ENCODE results near the gene DMBX1.

The DMBX1 gene

DNA sequence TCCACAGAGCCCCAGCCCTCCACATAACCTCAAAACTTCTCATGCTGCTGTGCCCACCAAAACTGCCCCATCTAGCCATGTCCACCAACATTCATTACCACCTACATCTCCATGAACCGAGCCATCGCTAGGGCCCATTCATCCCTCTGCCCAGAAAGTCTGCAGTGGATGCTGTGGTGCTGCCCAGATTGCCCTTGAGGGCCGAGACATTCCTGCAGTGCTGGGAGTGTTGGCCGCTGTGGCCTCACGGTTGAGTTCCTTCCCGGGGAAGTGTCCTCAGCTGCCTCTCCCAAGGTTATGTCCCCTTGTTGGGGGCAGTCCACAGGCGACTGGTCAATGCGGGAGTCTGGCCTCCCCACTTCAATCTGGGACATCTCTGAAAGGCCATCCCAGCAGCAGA, 30.3 kb upstream of the DMBX1 start:
- no peak for DNase-seq (ENCODE audit: low read depth)

DNA sequence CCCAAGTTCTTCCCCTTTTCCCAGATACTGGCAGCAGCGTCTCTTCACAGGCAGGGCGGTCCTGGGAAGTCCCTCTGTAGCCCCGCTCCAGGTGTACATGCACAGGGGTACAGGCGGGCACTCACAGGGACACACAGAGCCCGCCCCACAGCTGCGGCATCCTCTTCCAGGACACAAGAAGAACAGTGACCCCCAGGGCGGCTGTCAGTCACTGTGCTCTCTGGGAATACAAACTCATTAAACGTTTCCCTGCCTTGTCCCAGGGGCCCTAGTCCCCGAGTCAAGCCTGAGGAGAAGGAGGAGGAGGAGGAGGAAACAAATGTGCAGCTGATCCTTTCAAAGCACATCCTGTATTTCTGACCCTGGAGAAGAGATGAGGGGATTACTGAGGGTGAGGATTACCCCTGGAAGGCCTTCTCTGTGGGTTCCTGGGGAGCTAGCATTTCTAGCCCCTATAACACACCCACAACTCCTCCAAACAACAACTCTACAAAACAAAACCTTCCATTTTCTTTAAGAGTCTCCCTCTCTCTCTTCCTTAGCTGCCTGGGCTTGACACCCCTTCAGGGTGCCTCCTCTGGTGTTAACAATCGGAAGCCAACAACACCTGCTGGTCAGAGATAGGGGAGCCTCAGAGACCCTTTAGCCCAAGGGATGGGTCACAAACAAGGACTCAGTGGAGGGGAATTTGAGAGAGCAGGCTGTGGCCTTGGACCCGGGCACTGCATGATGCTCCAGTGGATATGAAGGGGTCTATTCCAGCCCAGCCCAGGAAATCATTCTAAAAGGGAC, 28.4 kb upstream of the DMBX1 start:
- no peak for DNase-seq (ENCODE audit: low read depth)

DNA sequence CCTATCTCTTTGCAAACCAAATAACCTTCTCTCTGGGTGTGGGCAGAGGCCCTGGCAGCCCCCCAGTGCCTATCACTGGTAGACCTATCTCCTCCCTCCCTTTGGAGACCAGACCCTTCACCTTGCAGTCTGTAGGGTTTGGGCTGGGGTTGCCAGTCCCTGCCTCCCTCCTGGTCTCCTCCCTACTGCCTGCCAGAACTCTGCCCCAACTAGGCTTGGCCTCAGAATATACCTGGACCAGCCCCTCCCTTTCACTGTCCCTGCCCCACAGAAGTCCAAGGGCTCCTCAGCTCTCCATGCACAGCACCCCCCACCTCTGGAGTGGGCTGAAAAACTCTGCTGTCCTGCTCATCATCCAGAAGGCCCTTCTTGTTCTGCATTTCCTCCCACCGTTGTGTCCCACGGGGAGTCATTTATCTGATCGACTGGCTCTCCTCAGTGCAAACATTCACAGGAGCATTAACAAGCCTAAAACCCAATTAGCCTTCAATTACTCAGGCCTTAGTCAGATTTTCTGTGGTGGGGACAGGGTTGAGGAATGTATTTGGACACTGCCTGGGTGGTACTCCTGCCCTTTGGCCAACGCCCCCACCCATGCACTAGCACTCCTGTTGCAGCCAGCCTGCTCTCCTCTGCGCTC, 27.7 kb upstream of the DMBX1 start:
- DNase-seq (ENCODE audit: low read depth): peak; percentile 28

DNA sequence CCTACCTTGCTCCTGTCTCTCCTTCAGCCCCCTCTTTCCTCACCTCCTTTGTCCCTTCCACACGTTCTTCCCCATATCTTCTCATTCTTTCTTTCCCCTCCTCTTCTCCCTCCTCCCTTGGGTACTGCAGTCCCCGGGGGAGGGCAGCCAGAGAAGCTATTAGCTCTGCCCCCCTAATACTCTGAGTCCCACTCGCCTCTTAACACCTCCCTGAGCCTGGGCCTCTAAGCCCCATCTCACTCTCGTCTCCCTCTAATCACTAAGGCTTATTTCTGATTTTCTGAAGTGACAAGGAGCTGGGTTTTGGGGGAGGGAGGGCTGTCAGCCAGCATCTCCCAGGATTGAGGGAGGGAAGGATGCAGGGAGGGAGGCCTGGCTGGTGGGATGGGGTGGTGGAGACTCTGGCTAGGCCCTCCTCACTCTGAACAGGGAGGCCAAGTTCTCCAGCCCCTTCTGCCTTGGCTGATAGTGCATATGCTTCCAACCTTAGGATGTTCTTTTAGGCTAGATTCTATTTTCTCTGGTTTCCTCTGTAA, 25.6 kb upstream of the DMBX1 start:
- no peak for DNase-seq (ENCODE audit: low read depth)

DNA sequence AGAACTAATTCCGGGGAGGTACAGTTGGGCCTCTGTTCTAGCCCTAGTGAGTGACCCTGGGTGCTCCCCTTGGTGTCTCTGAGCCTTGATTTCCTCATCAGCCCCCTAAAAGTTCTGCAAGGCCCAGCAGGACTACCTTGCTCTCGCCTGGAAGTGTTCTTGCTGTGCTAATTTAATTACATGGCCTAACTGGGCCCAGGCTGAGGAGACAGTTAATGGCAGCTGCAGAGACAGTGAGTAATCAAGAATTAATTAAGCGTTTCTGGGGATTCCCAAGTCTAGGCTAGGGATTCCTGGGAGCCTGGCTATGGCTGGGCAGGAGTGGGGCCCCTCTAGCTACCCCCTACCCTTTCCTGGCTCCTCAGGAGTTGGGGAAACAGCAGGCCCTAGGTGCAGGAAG, 24.7 kb upstream of the DMBX1 start:
- DNase-seq (ENCODE audit: low read depth): no peak

DNA sequence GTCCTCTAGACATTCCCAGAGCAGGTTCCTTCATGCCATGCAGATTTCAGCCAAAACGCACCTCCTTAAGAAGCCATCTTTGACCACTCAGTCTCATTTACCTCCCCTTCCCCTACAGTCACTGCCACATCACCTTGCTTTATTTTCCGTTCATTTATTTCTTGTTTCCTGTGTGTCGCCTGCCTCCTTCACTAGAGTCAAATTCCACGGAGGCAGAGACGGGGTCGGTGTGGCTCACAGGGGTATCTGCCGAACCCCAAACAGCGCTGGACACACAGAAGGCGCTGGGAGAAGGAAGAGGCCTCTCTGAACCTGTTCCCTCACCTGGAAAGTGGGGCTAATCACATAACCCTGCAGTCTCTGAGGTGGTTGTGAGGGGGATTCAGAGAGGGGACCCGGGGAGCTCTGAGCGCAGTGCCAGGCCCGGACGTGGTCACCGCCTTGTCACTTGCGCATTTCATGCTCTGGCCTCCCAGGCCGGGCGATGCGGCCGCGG, 23.6 kb upstream of the DMBX1 start:
- DNase-seq (ENCODE audit: low read depth): no peak

DNA sequence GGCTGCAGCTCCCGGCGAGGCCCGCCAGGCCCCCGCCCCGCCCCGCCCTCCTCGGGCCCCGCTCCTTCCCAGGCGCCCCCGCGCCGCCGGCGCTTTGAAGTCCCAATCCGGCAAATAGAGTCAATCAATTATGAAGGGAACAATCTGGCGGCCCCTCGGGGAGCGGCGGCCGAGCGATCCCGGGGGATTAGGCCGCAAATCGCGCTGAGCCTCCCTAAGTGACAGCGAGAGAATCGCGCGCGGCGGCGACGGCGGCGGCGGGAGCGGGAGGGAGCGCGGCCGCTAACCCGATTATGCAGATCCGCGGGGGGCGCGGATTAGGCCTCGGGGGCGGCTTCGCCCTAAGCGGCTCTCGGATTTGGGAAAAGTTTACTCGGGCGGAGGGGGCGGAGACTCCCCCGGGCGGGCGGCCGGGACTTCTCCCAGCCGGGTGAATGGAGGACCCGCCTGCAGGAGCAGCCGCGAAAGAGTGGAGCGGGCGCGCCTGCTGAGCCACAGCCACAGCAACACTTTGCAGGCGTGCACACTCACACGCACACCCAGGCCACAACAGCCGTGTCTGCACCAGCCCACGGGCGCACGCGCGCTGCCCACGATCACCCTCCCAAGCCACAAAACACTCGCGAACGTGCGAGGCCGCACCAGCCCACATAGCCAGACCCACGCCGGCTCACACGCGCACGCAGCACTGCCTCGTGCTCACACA, 23.0 kb upstream of the DMBX1 start:
- peak; percentile 31 for DNase-seq (ENCODE audit: low read depth)

DNA sequence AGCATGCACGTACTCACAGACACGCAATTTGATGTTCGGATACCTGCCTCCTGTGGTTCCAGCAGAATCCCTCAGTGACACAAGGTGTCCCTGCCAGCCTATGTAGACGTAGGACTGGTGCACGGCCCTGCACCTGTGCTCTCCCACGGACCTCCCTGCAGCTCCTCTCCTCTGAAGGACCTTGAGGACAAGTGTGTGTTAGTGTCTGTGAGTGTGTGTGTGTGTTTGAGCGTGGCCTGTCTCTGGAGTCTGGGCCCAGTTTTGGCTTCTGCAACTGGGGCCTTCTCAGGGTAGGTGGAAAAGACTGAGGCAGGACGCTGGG, 22.5 kb upstream of the DMBX1 start:
- no peak for DNase-seq (ENCODE audit: low read depth)

DNA sequence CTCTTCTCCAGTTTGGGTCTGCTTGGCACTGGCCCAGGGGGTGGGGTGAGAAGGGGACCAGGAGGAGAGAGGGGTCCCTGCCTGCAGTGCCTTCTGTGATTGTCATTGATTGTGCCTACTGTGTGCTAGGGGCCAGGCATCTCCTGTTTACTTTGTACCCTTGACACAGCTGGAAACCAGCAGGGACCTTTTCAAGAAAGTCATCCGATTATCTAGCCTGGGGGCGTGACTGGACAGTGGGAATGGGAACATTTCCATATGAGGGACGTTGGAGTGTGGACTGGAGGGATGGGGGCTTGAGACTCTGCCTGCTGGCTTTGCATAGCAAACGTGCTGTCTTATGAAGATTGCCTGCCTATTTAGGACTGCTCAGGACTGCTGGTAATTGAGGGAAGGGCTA, 19.8 kb upstream of the DMBX1 start:
- DNase-seq (ENCODE audit: low read depth): no peak

DNA sequence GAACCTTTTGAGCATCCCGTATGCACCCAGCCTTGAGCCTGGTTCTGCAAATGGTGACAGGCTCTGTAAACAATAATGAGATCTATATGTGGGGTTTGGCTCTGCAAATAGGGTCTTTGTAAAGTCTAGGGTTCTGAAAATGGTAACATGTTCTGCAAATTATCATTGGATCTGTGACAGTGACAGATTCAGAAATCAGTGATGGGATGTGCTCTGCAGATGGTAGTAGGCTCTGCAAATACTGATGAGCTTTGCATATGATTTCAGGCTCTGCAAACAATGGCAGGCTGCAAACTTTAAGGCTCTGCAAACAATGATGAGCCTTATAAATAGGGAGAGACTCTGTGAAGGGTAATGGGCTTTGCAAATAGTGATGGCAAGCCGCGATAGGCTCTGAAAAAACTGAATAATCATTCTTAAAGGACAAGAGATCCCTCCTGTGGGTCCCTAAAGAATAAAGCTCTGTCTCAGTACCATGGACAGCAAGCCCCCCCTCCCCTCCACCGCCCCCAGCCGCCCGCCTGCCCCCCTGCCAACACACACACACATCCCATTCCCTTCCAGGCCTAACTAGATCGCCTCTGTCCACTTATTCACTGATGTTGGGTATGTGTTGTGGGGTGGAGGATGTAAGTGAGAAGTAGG, 17.7 kb upstream of the DMBX1 start:
- DNase-seq (ENCODE audit: low read depth): no peak

DNA sequence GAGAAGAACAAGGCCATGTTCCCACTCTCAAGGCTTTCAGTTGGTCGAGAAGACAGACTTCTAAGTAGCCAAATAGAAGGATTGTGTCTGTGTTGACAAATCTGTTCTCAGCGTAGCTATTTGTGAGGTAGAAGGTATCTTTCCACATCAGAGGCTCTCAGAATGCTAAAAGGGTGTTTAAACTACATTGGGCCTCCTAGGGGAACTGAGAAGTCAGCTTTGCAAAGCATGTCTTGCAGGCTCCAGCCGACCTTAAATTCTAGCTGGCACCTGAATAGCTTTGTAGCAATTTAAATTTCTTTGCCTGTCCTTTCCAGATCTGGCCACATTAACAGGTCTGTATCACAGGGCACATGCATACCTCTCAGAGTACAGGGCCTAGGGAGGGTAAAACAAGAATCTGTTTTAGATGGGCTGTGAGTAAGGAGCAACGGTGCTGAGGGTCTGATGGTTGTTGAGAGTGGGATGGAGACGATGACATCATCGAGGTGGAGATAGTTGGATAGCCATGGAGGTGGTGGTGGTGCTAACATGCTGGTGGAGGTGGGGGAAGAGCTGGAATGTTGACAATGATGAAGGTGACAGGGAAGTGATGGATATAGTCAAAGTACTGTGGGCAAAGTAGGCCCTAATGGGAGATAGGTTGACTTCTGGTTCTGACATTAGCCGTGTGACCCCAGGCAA, 17.0 kb upstream of the DMBX1 start:
- no peak for DNase-seq (ENCODE audit: low read depth)

DNA sequence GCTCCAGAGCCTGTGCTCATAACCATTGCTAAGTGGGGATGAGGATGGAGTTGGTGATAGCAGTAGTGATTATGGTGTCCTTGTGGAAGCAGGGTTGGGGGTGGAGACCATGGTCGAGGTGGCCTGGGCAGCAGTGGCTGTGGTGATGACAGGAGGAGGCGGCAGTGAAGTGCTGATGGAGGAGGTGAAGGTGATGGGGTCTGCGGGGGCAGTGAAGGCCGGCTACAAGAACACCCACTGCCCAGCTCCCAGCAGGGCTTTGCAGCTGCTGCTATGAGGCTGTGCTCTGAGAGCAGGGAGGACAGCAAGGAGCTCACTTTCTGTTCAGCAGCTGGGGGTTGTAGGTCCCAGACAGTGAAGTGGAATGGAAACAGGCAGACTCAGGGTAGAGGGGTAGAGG, 15.6 kb upstream of the DMBX1 start:
- DNase-seq (ENCODE audit: low read depth): no peak

DNA sequence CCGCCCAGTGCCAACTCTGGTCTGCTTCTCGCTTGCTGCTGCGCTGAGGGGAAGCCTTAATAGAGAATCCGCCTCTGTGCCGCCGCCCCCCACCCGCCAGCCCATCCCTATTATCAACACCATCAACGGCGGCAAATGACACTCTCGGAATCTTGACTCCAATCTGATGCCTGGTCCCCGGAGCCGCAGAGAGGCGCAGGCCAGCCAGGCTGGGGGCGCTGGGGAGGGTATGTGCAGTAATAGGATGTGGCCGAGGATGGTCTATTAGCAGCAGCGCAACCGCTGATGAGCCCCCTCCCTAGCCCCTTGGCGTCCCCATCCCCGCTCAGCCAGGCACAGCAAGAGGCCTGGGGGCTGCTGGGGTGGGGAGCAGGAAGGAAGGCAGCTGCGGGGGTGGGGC, 15.1 kb upstream of the DMBX1 start:
- DNase-seq (ENCODE audit: low read depth): no peak

DNA sequence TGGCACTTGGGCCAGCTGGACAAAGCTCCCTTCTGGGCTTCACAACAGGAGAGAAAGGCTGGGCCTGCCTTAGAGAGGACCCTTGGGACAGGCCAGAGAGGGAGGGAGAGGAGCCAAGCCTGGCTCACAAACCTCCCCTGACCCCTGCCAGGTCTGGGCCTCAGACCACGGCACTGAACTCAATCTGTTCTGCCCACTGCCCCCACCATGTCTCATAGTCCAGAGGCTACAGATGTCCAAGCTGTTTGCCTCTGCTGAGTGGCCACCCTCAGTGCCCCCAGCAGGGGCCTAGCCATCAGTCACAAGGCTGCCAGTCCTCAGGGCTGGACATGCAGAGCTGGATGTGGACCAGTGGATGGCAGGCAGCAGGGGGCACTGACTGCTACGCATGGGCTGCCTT, 13.0 kb upstream of the DMBX1 start:
- DNase-seq (ENCODE audit: low read depth): no peak

DNA sequence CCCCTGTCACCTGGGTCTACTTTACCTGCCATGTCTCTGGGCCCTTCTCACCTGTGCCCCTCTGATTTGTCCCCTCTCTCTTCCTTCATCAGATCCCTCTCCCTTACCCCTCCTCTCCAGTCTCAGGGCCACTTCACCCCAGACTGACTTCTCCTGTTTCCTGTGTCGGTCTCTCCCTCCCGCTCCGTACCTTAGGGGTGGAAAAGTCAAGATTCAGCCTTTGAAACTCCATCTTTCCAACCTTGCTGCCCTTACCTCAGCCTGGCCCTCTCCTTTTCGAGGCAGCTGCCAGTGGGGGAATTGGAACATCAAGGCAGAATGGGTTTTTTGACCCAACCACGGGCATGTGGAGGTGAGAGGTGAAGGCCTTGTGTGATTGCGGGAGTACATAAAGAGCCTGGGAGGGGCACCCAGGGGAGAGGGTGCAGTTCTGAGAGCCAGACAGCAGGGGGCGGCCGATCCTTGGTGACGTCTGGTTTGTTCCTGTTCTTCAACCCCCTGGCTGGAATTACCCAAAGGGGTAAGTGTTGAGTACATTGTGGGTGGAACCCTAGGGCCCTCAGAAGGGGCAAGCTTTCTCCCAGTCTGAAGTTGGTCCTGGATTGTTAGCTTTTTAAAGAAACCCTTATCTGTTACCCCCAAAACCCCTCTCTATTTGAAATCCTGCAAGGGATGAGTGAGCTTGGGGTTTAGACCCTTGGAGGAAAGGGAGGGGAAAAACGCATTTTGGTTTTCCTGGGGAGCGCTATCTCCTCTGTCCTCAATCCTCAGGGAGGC, 12.3 kb upstream of the DMBX1 start:
- peak; percentile 68 for DNase-seq (ENCODE audit: low read depth)

DNA sequence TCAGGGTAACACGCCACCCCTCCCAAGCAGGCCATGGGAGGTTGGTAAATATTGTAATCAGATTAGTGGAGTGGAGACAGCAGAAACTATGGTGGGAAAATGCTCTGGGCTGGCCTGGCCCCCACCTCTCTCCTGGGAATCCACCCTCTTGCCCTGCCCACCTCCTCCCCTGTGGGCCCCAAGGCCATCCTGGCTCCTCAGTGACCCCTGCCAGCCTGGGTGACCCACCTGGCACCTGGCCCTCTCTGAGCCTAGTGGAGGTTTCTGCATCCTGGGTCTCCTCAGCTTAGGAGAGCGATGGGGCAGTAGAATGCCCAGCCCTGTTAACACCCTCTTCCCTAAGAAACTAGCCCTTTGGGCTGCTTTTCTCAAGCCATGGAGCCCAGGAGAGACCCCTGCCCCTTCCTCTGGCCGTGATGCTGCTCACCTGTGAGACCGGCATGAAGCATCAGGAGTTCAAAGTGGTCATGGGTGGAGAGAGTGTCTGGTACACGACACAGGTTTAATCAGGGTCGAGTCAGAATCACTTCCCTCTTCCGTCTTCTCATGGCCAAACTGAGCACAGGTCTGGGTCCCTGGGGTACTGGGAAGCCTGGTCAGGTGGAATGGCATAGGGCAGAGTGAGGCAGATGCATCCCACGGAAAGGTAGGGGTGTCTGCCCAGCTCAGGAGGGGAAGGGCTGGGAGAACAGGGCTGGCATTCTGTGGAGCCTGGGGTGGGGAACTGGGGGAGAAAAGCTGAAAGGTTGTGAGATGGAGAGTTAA, 10.7 kb upstream of the DMBX1 start:
- DNase-seq (ENCODE audit: low read depth): no peak

DNA sequence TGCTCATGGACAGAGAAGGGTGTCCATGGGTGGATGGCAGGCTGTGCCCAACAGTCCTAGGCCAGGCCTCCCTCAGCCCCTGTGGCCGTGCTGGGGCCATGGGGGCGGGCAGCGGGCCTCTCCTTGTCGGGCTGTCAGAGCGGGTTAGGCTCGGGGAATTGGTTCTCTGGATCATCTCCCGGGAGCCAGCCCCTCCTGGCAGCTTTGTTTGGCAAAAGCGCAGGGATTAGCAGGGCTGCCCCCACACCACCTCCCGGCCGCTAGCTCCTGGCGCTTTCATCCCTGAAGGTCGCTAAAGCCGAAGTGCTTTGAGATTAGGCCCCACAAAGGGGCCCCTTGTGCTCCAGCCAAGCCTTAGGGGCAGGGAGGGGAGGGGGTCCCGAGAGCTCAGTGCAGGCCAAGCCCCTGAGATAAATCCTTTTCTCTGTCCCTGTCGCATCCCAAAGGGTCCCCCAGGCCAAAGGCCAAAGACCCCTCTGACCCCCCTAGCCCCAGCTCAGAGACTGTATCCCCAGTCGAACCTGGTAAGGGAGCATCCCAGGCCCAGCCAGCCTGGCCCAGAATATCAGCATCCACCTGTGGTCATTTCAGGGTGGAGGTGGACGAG, 9.8 kb upstream of the DMBX1 start:
- DNase-seq (ENCODE audit: low read depth): no peak

DNA sequence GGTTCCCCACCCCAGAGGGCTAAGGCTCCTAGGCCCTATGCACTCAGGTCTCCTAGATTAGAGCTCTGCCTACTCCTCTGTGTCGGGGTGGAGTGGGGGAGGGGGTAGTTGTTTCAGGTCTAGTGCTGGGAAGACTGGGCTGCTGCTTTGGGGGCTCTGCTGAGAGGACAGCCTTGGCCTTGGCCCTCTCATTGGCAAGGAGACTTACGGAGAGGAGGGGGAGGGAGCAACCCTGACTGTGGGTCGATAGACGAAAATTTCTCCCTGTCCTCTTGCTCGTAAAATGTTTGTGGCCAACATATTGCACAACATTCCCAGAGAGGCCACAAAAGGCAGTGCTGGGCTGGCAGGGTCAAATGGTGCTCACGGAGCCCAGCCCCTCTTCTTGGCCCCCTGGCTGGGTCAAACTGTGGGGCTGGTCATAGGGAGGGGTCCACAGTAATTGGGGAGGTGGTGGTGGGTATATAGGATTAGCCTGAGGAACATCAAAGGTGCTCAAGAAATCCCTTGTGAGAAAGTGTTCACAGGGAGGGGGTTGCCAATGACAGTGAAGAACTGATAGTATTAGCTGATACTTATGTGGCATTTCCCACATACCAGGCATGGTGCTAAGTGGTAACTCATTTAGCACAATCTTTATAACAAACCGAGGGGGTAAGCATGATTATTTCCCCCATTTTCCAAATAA, 8.5 kb upstream of the DMBX1 start:
- DNase-seq (ENCODE audit: low read depth): peak; percentile 37

DNA sequence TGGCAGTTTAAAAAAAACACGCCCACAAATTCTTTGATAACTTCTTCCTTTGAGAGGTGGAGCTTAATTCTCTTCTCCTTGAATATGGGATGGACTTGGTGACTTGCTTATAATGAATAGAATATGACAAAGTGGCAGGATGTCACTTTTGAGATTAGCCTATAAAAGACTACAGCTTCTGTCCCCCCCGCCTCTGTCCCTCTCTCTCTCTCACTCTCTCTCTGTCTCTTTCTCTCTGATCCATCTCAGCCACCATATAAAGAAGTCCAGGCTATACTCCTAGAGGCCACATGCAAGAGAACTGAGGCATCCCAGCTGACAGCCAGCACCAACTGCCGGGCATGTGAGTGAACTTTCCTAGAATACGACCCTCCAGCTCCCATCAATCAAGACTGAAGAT, 7.7 kb upstream of the DMBX1 start:
- no peak for DNase-seq (ENCODE audit: low read depth)
